ENCODE results near the gene NDST1.

The NDST1 gene

GRCh38 chr5:150587856-150588595, 80.1 kb downstream of the NDST1 start:
- DNase-seq (ENCODE audit: low spot score): no peak

GRCh38 chr5:150588596-150588890, 80.6 kb downstream of the NDST1 start:
- no peak for DNase-seq (ENCODE audit: low spot score)

GRCh38 chr5:150589862-150590601, 82.1 kb downstream of the NDST1 start:
- no peak for DNase-seq (ENCODE audit: low spot score)

- no peak for DNase-seq (ENCODE audit: low spot score)
Measured at GRCh38 chr5:150590979-150591695, 83.2 kb downstream of the NDST1 start.

GRCh38 chr5:150593593-150593992, 85.7 kb downstream of the NDST1 start:
- no peak for DNase-seq (ENCODE audit: low spot score)

- no peak for DNase-seq (ENCODE audit: low spot score)
Measured at GRCh38 chr5:150593996-150594395, 86.1 kb downstream of the NDST1 start.

- no peak for DNase-seq (ENCODE audit: low spot score)
Measured at GRCh38 chr5:150595466-150596031, 87.6 kb downstream of the NDST1 start.

- DNase-seq (ENCODE audit: low spot score): no peak
Measured at GRCh38 chr5:150596313-150596712, 88.4 kb downstream of the NDST1 start.

GRCh38 chr5:150596826-150597225, 88.9 kb downstream of the NDST1 start:
- DNase-seq (ENCODE audit: low spot score): no peak

GRCh38 chr5:150598006-150598405, 90.1 kb downstream of the NDST1 start:
- DNase-seq (ENCODE audit: low spot score): no peak

GRCh38 chr5:150598821-150599273, 90.9 kb downstream of the NDST1 start:
- no peak for DNase-seq (ENCODE audit: low spot score)

- no peak for DNase-seq (ENCODE audit: low spot score)
Measured at GRCh38 chr5:150599281-150599680, 91.3 kb downstream of the NDST1 start.

- DNase-seq (ENCODE audit: low spot score): peak; percentile 41
Measured at GRCh38 chr5:150599917-150600511, 92.1 kb downstream of the NDST1 start.

- DNase-seq (ENCODE audit: low spot score): no peak
Measured at GRCh38 chr5:150600616-150601490, 92.9 kb downstream of the NDST1 start.

- no peak for DNase-seq (ENCODE audit: low spot score)
Measured at GRCh38 chr5:150601491-150602345, 93.8 kb downstream of the NDST1 start.

GRCh38 chr5:150603052-150603451, 95.1 kb downstream of the NDST1 start:
- DNase-seq (ENCODE audit: low spot score): no peak

GRCh38 chr5:150603491-150603890, 95.6 kb downstream of the NDST1 start:
- no peak for DNase-seq (ENCODE audit: low spot score)

- no peak for DNase-seq (ENCODE audit: low spot score)
Measured at GRCh38 chr5:150604010-150604409, 96.1 kb downstream of the NDST1 start.

GRCh38 chr5:150604894-150605440, 97.0 kb downstream of the NDST1 start:
- DNase-seq (ENCODE audit: low spot score): no peak

GRCh38 chr5:150605546-150605945, 97.6 kb downstream of the NDST1 start:
- DNase-seq (ENCODE audit: low spot score): no peak

Data from LoVo (cell line).